Esophagus squamous epithelium (tissue), 5 donors: Measurements from ENCODE around the gene IL16. TPM values are rescaled to one million over a fixed set of nuclear protein-coding genes. Genes with fewer than 3 reads are reported as not detected.
A peak's percentile ranks its signal among the peaks of the same experiment; 100 is the strongest.

Experiments used
- DNase-seq: peaks from one replicate; lab custom pipeline; 2025; lab: John Stamatoyannopoulos, UW
- H3K27ac ChIP-seq, 4 donors: fragments of 200-600 bp; sonication (generic); one replicate each; pipeline ENCODE4 v1.5.1; 2016 to 2019; ENCODE audit warnings: mild to moderate bottlenecking in 1 of 4
- H3K27me3 ChIP-seq, 4 donors: fragments of 200-600 bp; sonication (generic); 1 replicate in 3 of 4; 2 replicates in 1 of 4; pipeline versions ENCODE4 v1.5.1 to v1.6.0; 2017 to 2021; ENCODE audit warnings: antibody characterized with exemption in 1 of 4
- H3K36me3 ChIP-seq, 3 donors: fragments of 200-600 bp; sonication (generic); one replicate each; pipeline ENCODE4 v1.5.1; 2016 to 2019
- H3K4me1 ChIP-seq, 3 donors: fragments of 200-600 bp; sonication (generic); one replicate each; pipeline ENCODE4 v1.5.1; 2017 to 2019
- H3K4me3 ChIP-seq, 4 donors: fragments of 200-600 bp; sonication (generic); 1 replicate in 3 of 4; 2 replicates in 1 of 4; pipeline ENCODE4 v1.5.1; 2016 to 2019; ENCODE audit warnings: mild to moderate bottlenecking in 2 of 4, moderate library complexity in 1 of 4
- H3K9me3 ChIP-seq, 3 donors: fragments of 200-600 bp; sonication (generic); one replicate each; pipeline ENCODE4 v1.5.1; 2016 to 2019
- POLR2A ChIP-seq, 4 donors: fragments of 450-650 bp; IDR thresholded peaks; one replicate each; pipeline ENCODE4 v1.6.1; 2017; ENCODE audit warnings: antibody characterized with exemption in 4 of 4, mild to moderate bottlenecking in 4 of 4, moderate library complexity in 3 of 4
- WGBS, 2 donors: methylation state at CpG; one replicate each; pipeline ENCODE4 v1.1.5; 2018; 5-methylcytosine and 5-hydroxymethylcytosine counted together
- intact Hi-C: fragments of 100-400 bp; cut with DNase I; formaldehyde crosslinking; loops from one replicate; pipeline ENCODE4 v1.15.0; 2022
- total RNA-seq, 4 donors: library from RNA; depleted of rRNA; stranded (reverse); fragments of >200 nt; gene quantifications; one replicate each; pipeline ENCODE4 v1.1.0, GENCODE V29; 2016
- TF ChIP-seq, protein P1 (sequence below), 6 experiments: fragments of 450-650 bp in 4 of 6; fragments of 200-600 bp in 2 of 6; sonication (generic) in 2 of 6; IDR thresholded peaks; one replicate each; pipeline ENCODE4 v1.5.1; 2016 to 2019; ENCODE audit warnings: antibody characterized with exemption in 6 of 6, mild to moderate bottlenecking in 4 of 6, moderate library complexity in 4 of 6
- donor health status: DM: yes; HTN: yes; CAD: no.

The IL16 gene
- total RNA-seq, 4 donors from 2014 or later = 2.3 to 20.0 (median 4.6) TPM

DNA sequence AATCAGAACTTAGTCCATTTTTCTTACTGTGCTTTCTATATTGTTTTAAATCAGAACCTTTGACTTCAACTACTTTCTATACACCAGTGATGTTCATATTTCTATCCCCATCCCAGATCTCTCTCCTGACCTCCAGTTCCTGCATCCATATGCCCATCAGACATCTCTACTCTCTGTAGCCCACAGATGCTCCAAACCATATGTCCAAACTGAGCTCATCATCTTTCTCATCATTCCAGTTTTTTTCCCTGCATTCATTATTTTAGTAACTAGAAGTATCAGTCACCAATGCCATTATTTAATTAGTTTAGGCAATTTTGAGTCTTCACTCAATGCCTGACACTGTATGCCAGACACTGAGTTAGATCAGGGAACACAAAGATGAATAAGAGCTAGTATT lies 25.4 kb upstream of the IL16 start:
- no peak overlapping the region for H3K27ac ChIP-seq
- no peak overlapping the region for H3K4me3 ChIP-seq
- TF ChIP-seq, protein P1, sequence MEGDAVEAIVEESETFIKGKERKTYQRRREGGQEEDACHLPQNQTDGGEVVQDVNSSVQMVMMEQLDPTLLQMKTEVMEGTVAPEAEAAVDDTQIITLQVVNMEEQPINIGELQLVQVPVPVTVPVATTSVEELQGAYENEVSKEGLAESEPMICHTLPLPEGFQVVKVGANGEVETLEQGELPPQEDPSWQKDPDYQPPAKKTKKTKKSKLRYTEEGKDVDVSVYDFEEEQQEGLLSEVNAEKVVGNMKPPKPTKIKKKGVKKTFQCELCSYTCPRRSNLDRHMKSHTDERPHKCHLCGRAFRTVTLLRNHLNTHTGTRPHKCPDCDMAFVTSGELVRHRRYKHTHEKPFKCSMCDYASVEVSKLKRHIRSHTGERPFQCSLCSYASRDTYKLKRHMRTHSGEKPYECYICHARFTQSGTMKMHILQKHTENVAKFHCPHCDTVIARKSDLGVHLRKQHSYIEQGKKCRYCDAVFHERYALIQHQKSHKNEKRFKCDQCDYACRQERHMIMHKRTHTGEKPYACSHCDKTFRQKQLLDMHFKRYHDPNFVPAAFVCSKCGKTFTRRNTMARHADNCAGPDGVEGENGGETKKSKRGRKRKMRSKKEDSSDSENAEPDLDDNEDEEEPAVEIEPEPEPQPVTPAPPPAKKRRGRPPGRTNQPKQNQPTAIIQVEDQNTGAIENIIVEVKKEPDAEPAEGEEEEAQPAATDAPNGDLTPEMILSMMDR (IDR thresholded peaks at IDR 0.05) = no peak
- no peaks in the 10 kb centered on the region for H3K9me3 ChIP-seq
- peaks cover 0 to 52% (median 0%) of the 10 kb centered on the region in 4 donors for H3K27me3 ChIP-seq
- peaks cover 0 to 24% (median 18%) of the 10 kb centered on the region in 3 donors for H3K4me1 ChIP-seq
- intact Hi-C loops = no loop called here
- H3K36me3 ChIP-seq = no peaks in the 10 kb centered on the region
- no peak for DNase-seq

DNA sequence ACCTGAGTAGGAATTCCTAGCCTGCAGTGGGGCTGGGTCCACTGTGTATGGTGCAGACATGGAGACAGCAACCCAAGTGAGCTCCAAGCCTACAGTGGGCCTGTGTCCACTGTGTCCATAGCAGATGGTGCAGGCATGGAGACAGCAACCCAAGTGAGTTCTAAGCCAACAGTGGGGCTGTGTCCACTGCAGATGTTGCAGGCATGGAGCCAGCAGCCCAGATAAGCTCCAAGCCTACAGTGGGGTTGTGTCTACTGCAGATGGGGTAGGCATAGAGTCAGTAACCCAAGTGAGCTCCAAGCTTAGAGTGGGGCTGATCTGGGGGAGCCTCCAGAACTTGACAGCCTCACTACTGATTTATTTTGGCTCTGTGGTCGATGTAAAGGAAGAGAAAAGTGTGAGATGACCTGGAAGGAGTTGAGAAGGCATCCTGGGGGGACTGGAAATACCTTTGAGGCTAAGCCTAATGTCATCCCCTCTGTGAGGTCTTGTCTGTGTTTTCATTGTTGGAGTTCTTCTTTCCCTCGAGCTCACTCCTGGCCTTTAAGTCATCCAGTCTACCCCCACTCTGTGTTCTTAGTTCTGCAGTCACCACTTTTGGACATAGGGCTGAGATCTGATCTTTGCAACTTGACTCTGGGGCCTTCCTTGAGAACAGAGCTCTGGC lies 22.4 kb upstream of the IL16 start:
- Histone ChIP-seq H3K36me3 (no peaks in the 10 kb centered on the region), H3K27me3 (peaks cover 0 to 48% (median 0%) of the 10 kb centered on the region in 4 donors), H3K27ac (no peak overlapping the region), H3K9me3 (no peaks in the 10 kb centered on the region), H3K4me3 (no peak overlapping the region), H3K4me1 (peaks cover 0 to 14% (median 0%) of the 10 kb centered on the region in 3 donors)
- WGBS, 2 donors = 68 to 78% methylated on average over 2 of the region's 2 CpGs
- TF ChIP-seq, protein P1 (IDR thresholded peaks at IDR 0.05) = no peak
- no peak for TF ChIP-seq POLR2A (IDR thresholded peaks at IDR 0.05)
- no peak for DNase-seq
- intact Hi-C loops = no loop called here

DNA sequence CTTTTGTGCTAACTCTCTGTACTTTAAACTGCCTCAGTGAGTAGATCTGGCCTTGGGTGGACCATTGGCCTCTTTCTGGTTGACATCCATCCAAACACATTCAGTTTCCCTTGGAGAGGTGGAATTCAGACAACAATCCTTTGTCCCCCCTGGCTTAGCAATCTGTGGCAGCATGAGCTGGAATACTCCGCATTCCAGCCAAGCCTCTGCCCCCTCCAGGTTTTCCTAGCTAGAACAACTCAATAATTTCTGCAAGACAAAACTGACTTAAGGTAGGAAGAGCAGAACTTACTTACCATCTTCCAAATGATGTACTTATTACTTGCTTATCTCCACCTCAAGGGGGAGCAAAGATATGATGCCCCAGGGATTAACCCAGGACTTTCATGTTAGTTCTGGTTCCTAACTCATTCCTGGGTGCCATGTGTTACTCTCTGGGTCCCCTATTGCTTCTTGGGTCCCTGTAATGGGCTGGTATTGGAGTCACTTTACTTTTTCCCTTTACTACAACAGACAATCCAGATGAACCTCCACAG lies 21.8 kb upstream of the IL16 start:
- Histone ChIP-seq H3K4me3 (no peak overlapping the region), H3K9me3 (no peaks in the 10 kb centered on the region), H3K27ac (no peak overlapping the region), H3K27me3 (peaks cover 0 to 47% (median 0%) of the 10 kb centered on the region in 4 donors), H3K36me3 (no peaks in the 10 kb centered on the region), H3K4me1 (peaks cover 0 to 14% (median 0%) of the 10 kb centered on the region in 3 donors)
- DNase-seq = no peak
- intact Hi-C loops = no loop called here
- 100% methylated on average over 1 of the region's 1 CpG for WGBS, 2 donors
- no peak for TF ChIP-seq POLR2A (IDR thresholded peaks at IDR 0.05)
- TF ChIP-seq, protein P1 (IDR thresholded peaks at IDR 0.05) = no peak

DNA sequence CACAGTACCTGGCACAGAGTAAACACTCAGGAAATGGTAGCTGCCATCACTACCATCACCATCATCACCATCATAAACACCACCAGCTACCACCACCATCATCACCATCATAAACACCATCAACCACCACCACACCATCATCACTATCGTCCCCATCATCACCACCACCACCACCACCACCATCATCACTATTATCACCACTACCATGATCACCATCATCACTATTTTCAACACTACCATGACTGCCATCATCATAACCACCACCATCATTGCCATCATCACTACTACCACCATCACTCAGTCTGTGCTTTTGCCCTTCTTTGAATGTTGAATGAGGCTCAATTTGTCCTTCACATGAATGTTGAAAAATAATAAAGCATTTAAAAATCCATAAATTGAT lies 21.2 kb upstream of the IL16 start:
- Histone ChIP-seq H3K4me1 (peaks cover 0 to 9% (median 0%) of the 10 kb centered on the region in 3 donors), H3K27me3 (peaks cover 0 to 44% (median 0%) of the 10 kb centered on the region in 4 donors), H3K36me3 (no peaks in the 10 kb centered on the region), H3K27ac (no peak overlapping the region), H3K9me3 (no peaks in the 10 kb centered on the region), H3K4me3 (no peak overlapping the region)
- intact Hi-C loops = no loop called here
- DNase-seq = no peak
- TF ChIP-seq, protein P1 (IDR thresholded peaks at IDR 0.05) = no peak
- TF ChIP-seq POLR2A (IDR thresholded peaks at IDR 0.05) = no peak
- 94 to 96% methylated on average over 1 of the region's 1 CpG for WGBS, 2 donors

DNA sequence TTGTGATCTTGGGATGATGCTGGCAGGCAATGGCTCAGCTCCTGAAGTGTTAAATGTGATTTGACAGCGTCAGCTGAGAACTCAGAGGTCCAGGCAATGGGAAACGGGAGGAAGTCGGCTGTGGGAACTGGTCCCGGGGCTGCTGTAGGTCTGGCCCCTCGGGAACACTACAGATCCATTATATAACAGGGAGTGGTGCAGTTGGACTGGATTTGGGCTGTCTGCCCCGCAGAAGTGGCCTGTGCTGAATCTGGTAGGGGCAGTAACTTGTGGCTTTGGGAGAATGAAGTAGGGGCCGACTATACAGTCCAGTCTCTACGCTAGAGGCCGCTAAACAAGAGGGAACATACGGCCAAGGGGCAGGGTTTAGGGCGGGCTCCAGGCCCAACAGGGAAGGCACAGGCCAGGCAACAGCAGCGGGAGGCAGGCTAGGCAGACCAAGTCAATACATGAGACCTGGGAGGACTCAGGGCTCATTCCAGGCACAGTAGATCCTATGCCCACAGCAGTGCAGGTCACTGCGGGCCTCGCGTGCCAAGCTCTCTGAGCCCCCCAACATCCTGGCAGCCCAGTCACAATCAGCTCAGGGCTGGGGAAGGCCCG lies 20.3 kb upstream of the IL16 start:
- no peaks in the 10 kb centered on the region for H3K36me3 ChIP-seq
- no peaks in the 10 kb centered on the region for H3K9me3 ChIP-seq
- 80 to 87% methylated on average over 3 to 13 of the region's 16 CpGs for WGBS, 2 donors
- H3K27ac ChIP-seq = peak overlapping the region in 3 of 4 donors; percentile 54 to 83 (median 62)
- TF ChIP-seq, protein P1 (IDR thresholded peaks at IDR 0.05) = no peak
- no peak for TF ChIP-seq POLR2A (IDR thresholded peaks at IDR 0.05)
- H3K27me3 ChIP-seq = peaks cover 0 to 45% (median 0%) of the 10 kb centered on the region in 4 donors
- H3K4me1 ChIP-seq = peaks cover 0 to 9% (median 0%) of the 10 kb centered on the region in 3 donors
- H3K4me3 ChIP-seq = no peak overlapping the region
- intact Hi-C loops = no loop called here
- no peak for DNase-seq
